Right atrium auricular region (tissue), 2 donors: Measurements from ENCODE around the gene EPB41. TPM values are rescaled to one million over a fixed set of nuclear protein-coding genes. Genes with fewer than 3 reads are reported as not detected.

Experiments used
- DNase-seq: peaks from one replicate; pipeline ENCODE4 v3.0.0-alpha.2; 2019; ENCODE audit warnings: low spot score
- H3K27ac ChIP-seq, 2 donors: fragments of 200-600 bp; sonication (generic); 1 replicate in 1 of 2; 2 replicates in 1 of 2; pipeline ENCODE4 v1.5.1; 2016 to 2019
- H3K27me3 ChIP-seq, 2 donors: fragments of 200-600 bp; sonication (generic); one replicate each; pipeline versions ENCODE4 v1.5.1 to v1.6.0; 2017 to 2019
- H3K36me3 ChIP-seq: fragments of 200-600 bp; sonication (generic); one replicate; pipeline ENCODE4 v1.5.1; 2016
- H3K4me1 ChIP-seq, 2 donors: fragments of 200-600 bp; sonication (generic); one replicate each; pipeline versions ENCODE4 v1.5.1 to v1.6.0; 2017 to 2019
- H3K4me3 ChIP-seq, 2 donors: fragments of 200-600 bp; sonication (generic); 1 replicate in 1 of 2; 2 replicates in 1 of 2; pipeline ENCODE4 v1.5.1; 2017 to 2019; ENCODE audit warnings: mild to moderate bottlenecking in 1 of 2, moderate library complexity in 1 of 2
- H3K9me3 ChIP-seq, 2 donors: fragments of 200-600 bp; sonication (generic); one replicate each; pipeline ENCODE4 v1.5.1; 2019
- total RNA-seq, 2 donors: library from RNA; depleted of rRNA; stranded (reverse); fragments of >200 nt; gene quantifications; one replicate each; pipeline ENCODE4 v1.1.0, GENCODE V29; 2016
- TF ChIP-seq, protein P1 (sequence below), 2 donors: fragments of 200-600 bp; sonication (generic); IDR thresholded peaks; one replicate each; pipeline ENCODE4 v1.5.1; 2019; ENCODE audit warnings: antibody characterized with exemption in 2 of 2

Gene EPB41
- total RNA-seq, 2 donors from 2014 or later: 19.1 to 25.4 TPM

DNA sequence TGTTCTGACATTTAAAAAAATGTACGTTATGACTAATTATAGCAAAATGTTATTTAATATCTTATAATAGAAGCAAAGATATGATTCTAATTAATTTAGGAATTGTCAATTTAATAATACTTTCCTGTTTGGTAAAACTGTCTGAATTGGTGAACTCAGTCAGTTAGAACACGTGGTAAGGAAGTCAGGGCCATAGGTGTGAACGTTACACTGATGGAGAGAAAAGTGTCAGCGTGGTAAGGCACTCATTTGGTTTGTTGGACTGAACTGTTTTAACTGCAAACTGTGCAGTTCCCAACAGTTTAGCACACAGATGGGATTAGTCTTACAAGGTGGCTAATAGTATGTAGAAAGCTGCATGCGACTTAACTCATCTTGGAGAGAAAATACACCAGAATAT, 102.9 kb downstream of the EPB41 start:
- no peaks in the 10 kb centered on the region for H3K4me1 ChIP-seq
- DNase-seq: no peak
- no peak overlapping the region for H3K4me3 ChIP-seq
- H3K27ac ChIP-seq: no peak overlapping the region
- H3K27me3 ChIP-seq: no peaks in the 10 kb centered on the region
- H3K36me3 ChIP-seq: peaks cover 14% of the 10 kb centered on the region
- H3K9me3 ChIP-seq: no peaks in the 10 kb centered on the region
- TF ChIP-seq, protein P1, sequence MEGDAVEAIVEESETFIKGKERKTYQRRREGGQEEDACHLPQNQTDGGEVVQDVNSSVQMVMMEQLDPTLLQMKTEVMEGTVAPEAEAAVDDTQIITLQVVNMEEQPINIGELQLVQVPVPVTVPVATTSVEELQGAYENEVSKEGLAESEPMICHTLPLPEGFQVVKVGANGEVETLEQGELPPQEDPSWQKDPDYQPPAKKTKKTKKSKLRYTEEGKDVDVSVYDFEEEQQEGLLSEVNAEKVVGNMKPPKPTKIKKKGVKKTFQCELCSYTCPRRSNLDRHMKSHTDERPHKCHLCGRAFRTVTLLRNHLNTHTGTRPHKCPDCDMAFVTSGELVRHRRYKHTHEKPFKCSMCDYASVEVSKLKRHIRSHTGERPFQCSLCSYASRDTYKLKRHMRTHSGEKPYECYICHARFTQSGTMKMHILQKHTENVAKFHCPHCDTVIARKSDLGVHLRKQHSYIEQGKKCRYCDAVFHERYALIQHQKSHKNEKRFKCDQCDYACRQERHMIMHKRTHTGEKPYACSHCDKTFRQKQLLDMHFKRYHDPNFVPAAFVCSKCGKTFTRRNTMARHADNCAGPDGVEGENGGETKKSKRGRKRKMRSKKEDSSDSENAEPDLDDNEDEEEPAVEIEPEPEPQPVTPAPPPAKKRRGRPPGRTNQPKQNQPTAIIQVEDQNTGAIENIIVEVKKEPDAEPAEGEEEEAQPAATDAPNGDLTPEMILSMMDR (IDR thresholded peaks at IDR 0.05): no peak

DNA sequence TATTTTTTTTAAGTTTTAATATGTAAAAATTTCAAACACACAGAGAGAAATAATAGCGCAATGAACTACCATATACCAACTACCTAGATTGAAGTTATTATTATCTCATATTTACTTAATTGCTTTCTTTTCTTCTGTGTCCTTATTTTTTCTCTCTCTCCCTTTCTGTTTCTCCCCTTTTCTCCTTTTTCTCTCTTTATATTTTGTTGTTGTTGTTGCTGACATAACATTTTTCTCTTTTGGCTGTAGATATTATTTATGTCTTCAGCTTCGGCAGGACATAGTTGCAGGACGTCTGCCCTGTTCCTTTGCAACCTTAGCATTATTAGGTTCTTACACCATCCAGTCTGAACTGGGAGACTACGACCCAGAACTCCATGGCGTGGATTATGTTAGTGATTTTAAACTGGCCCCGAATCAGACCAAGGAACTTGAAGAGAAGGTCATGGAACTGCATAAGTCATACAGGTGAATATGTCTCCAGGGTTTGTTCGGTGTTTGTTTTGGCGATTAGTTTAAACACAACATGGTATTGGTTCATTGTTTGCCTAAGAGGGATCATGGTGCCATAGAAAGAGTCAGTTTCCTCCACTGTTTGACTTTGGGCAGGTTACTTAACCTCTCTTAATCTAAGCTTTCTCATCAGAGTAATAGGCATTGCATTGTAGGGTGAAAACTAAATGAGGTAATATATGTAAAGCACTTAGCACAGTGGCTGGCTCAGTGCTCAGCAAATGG, 103.8 kb downstream of the EPB41 start:
- TF ChIP-seq, protein P1 (IDR thresholded peaks at IDR 0.05): no peak
- Histone ChIP-seq H3K9me3 (no peaks in the 10 kb centered on the region), H3K36me3 (peaks cover 14% of the 10 kb centered on the region), H3K4me3 (no peak overlapping the region), H3K27ac (no peak overlapping the region), H3K27me3 (no peaks in the 10 kb centered on the region), H3K4me1 (no peaks in the 10 kb centered on the region)
- DNase-seq: no peak

DNA sequence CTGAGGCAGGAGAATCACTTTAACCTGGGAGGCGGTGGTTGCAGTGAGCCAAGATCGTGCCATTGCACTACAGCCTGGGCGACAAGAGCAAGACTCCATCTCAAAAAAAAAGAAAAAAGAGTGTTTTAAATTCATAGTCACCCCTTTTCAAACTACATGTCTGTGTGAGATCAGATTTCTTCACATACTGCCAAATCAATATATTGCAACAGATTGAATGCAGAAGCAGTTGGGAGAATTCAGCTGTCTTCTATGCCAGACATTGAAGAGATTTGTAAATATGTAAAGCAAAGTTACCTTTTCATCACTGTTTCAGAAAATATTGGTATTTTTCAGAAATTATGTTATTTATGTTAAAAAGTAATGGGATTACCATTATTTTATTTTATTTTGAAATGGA, 108.3 kb downstream of the EPB41 start:
- TF ChIP-seq, protein P1 (IDR thresholded peaks at IDR 0.05): no peak
- Histone ChIP-seq H3K4me1 (no peaks in the 10 kb centered on the region), H3K4me3 (no peak overlapping the region)

DNA sequence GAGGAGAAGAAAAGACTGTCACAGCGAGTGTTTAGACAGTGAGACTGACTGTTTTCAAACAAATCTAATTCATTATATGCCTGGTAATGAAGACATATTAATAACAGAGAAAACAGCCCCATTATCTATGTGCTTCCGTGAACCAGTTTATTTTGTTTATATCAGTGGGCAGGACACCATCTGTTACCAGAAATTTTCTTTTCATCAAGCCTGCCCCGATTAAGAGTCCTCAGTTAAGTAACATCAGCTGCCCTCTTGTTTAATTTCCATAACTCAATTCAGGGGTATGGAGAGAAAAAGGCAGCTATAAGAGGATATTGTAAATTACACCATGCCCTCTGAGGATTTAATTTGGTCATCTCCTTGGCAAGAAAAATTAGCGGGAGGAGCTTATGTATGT, 115.3 kb downstream of the EPB41 start:
- H3K36me3 ChIP-seq: peaks cover 7% of the 10 kb centered on the region
- no peaks in the 10 kb centered on the region for H3K4me1 ChIP-seq
- no peak overlapping the region for H3K4me3 ChIP-seq
- DNase-seq: no peak
- no peaks in the 10 kb centered on the region for H3K27me3 ChIP-seq
- no peaks in the 10 kb centered on the region for H3K9me3 ChIP-seq
- TF ChIP-seq, protein P1 (IDR thresholded peaks at IDR 0.05): no peak
- H3K27ac ChIP-seq: no peak overlapping the region

More for the DNA sequence above, 108.3 kb downstream of the EPB41 start:
- Histone ChIP-seq H3K27ac (no peak overlapping the region), H3K36me3 (peaks cover 14% of the 10 kb centered on the region), H3K9me3 (no peaks in the 10 kb centered on the region), H3K27me3 (no peaks in the 10 kb centered on the region)
- DNase-seq: no peak

DNA sequence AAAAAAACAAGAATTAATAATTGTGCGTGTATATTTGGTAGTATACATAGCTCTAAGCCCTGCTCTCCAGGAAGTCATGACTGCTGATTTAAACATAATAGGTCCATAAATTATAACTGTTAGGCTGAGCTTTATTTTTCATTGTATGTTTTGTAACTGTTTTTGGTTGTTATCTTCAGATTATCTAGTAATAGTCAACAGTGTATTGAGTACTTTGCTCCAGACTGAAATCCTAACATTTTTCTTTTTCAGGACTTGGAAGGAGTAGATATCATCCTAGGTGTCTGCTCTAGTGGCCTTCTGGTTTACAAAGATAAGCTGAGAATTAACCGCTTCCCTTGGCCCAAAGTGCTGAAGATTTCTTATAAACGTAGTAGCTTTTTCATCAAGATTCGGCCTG, 118.5 kb downstream of the EPB41 start:
- H3K4me1 ChIP-seq: no peaks in the 10 kb centered on the region
- no peak overlapping the region for H3K27ac ChIP-seq
- no peaks in the 10 kb centered on the region for H3K9me3 ChIP-seq
- peaks cover 7% of the 10 kb centered on the region for H3K36me3 ChIP-seq
- H3K4me3 ChIP-seq: no peak overlapping the region
- H3K27me3 ChIP-seq: no peaks in the 10 kb centered on the region
- TF ChIP-seq, protein P1 (IDR thresholded peaks at IDR 0.05): no peak
- no peak for DNase-seq
